Activated gamma-delta T cell (primary cell): ENCODE results near the gene GNG7.
"Not testable (repeated sequence)": the region's sequence is repeated elsewhere in the genome, so short reads cannot be mapped to it uniquely, and the experiment has no call there.

Experiments
- DNase-seq: peaks from one replicate; lab custom pipeline; 2025; lab: John Stamatoyannopoulos, UW

The GNG7 gene

DNA sequence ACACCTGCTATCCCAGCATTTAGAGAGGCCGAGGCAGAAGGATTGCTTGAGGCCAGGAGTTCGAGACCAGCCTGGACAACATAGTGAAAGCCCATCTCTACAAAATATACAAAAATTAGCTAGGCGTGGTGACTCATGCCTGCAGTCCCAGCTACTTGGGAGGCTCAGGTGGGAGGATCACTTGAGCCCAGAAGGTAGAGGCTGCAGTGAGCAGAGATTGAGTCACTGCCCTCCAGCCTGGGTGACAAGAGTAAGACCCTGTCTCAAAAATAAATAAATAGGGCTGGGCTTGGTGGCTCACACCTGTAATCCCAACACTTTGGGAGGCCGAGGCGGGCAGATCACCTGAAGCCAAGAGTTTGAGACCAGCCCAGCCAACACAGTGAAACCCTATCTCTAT lies 238.8 kb downstream of the GNG7 start:
- DNase-seq: not testable (repeated sequence)

DNA sequence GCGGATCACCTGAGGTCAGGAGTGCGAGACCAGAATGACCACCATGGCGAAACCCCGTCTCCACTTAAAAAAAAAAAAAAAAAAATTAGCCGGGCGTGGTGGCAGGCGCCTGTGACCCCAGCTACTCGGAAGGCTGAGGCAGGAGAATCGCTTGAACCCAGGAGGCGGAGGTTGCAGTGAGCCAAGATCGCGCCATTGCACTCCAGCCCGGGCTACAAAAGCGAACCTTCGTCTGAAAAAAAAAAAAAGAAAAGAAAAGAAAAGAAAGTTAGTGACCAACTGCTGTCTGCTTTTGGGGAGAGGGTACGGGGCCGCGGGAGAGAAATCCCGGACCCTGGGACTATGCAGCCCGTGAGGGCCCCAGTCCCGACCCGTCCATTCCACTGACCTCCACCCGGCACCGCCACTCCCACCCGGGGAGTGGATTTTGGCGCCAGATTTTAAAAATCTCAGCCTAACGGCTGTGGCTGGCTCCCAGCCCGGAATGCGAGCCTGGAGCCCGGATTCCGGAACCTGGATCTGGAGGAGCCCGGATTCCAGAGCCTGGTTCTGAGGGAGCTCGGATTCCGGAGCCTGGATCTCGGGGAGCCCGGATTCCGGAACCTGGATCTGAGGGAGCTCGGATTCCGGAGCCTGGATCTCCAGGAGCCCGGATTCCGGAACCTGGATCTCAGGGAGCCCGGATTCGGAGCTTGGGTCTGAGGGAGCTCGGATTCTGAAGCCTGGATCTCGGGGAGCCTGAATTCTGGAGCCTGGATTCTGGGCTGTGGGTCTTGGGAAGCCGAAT lies 239.7 kb downstream of the GNG7 start:
- no peak for DNase-seq

- no peak for DNase-seq
Observed at GRCh38 chr19:2461751-2462634, 240.5 kb downstream of the GNG7 start.
